HG02840 (cell line): ENCODE results near the gene ST6GAL1.
"Not testable (repeated sequence)": the region's sequence is repeated elsewhere in the genome, so short reads cannot be mapped to it uniquely, and the experiment has no call there.

ENCODE experiments used
- ATAC-seq: cut with Tn5 transposase; IDR thresholded peaks from one replicate; pipeline ENCODE4 v1.9.1; 2021; ENCODE audit warnings: mild to moderate bottlenecking, moderate library complexity, moderate number of reproducible peaks; ENCODE audit not compliant: unreplicated experiment, low FRiP score

ST6GAL1 gene

GRCh38 chr3:186991470-186991869 is 61.1 kb downstream of the ST6GAL1 start:
- ATAC-seq: no peak

GRCh38 chr3:186992096-186992495 is 61.8 kb downstream of the ST6GAL1 start:
- ATAC-seq: not testable (repeated sequence)

- no peak for ATAC-seq
Observed at GRCh38 chr3:186993210-186993782, 63.0 kb downstream of the ST6GAL1 start.

GRCh38 chr3:186994000-186994955 is 64.0 kb downstream of the ST6GAL1 start:
- no peak for ATAC-seq

GRCh38 chr3:186996356-186996755 is 66.0 kb downstream of the ST6GAL1 start:
- ATAC-seq: no peak

- no peak for ATAC-seq
Observed at GRCh38 chr3:186997061-186997460, 66.7 kb downstream of the ST6GAL1 start.

GRCh38 chr3:186997473-186997939 is 67.2 kb downstream of the ST6GAL1 start:
- no peak for ATAC-seq

GRCh38 chr3:186998937-186999368 is 68.6 kb downstream of the ST6GAL1 start:
- ATAC-seq: no peak

GRCh38 chr3:187000711-187001151 is 70.4 kb downstream of the ST6GAL1 start:
- ATAC-seq: peak; percentile 57

- no peak for ATAC-seq
Observed at GRCh38 chr3:187002915-187003314, 72.6 kb downstream of the ST6GAL1 start.

- no peak for ATAC-seq
Observed at GRCh38 chr3:187005827-187006481, 75.6 kb downstream of the ST6GAL1 start.

- ATAC-seq: no peak
Observed at GRCh38 chr3:187006864-187007630, 76.7 kb downstream of the ST6GAL1 start.

- ATAC-seq: not testable (repeated sequence)
Observed at GRCh38 chr3:187010382-187010781, 80.1 kb downstream of the ST6GAL1 start.

- ATAC-seq: no peak
Observed at GRCh38 chr3:187011915-187012314, 81.6 kb downstream of the ST6GAL1 start.

GRCh38 chr3:187012609-187013051 is 82.3 kb downstream of the ST6GAL1 start:
- no peak for ATAC-seq

GRCh38 chr3:187013159-187013716 is 82.9 kb downstream of the ST6GAL1 start:
- no peak for ATAC-seq

- no peak for ATAC-seq
Observed at GRCh38 chr3:187014417-187014864, 84.1 kb downstream of the ST6GAL1 start.

- ATAC-seq: no peak
Observed at GRCh38 chr3:187015903-187016638, 85.7 kb downstream of the ST6GAL1 start.
